ENCODE measurements around the gene CAPRIN2.
A peak's percentile ranks its signal among the peaks of the same experiment; 100 is the strongest.

CAPRIN2 gene

DNA sequence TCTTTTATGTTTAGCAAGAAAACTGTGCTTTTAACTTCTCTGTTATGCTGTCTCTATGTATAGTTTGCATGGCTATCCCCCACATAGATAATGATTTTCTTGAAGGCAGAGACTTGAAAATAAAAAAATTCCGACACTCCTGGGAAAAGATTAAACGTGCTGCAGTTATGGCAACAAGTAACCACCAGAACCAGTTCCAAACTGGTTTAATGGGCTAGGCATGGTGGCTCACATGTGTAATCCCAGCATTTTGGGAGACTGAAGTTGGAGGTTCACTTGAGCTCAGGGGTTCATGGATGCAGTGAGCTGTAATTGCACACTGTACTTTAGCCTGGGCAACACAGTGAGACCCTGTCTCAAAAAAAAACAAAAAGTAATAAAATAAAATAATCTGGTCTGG, 15.1 kb upstream of the CAPRIN2 start:
- no peak for DNase-seq (ENCODE audit: insufficient read length, low spot score)
- no peak for FAIRE-seq
- no peak for TF ChIP-seq SPI1 (IDR thresholded peaks at IDR 0.05; ENCODE audit: low read depth, low read length)
- no peak for TF ChIP-seq TAF1 (IDR thresholded peaks at IDR 0.05; ENCODE audit: low read depth, low read length)
- no peak for TF ChIP-seq POLR2A (IDR thresholded peaks at IDR 0.05; ENCODE audit: low read depth, low read length)
- TF ChIP-seq POU2F2 (IDR thresholded peaks at IDR 0.05; ENCODE audit: low read depth, low read length): no peak
- no peak for TF ChIP-seq POLR2AphosphoS5 (IDR thresholded peaks at IDR 0.05; ENCODE audit: low read depth, low read length)
- TF ChIP-seq PAX5 (IDR thresholded peaks at IDR 0.05; ENCODE audit: insufficient read depth, low read length, severe bottlenecking): no peak

DNA sequence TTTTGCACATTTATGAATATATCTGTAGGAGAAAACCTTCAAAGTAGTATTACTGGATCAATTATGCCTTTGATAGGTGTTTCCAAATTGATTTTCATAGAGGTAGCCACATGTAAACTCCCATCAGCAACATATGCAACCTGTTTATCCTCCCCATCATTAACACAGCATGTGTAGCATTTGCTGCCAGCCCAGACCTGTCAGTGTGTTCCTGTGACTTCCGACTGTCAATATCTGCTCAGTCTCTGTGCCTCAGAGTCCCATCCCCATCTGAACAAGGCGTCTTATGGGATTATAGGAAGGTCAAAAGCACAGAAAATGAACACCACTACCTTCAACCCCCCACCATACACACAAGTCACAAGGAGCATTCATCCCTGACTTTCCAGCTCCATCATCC, 9.5 kb upstream of the CAPRIN2 start:
- DNase-seq (ENCODE audit: insufficient read length, low spot score): no peak
- FAIRE-seq: no peak
- TF ChIP-seq TAF1 (IDR thresholded peaks at IDR 0.05; ENCODE audit: low read depth, low read length): no peak
- no peak for TF ChIP-seq SPI1 (IDR thresholded peaks at IDR 0.05; ENCODE audit: low read depth, low read length)
- no peak for TF ChIP-seq POLR2AphosphoS5 (IDR thresholded peaks at IDR 0.05; ENCODE audit: low read depth, low read length)
- TF ChIP-seq POLR2A (IDR thresholded peaks at IDR 0.05; ENCODE audit: low read depth, low read length): no peak
- TF ChIP-seq POU2F2 (IDR thresholded peaks at IDR 0.05; ENCODE audit: low read depth, low read length): no peak
- TF ChIP-seq PAX5 (IDR thresholded peaks at IDR 0.05; ENCODE audit: insufficient read depth, low read length, severe bottlenecking): no peak

- FAIRE-seq: no peak
- TF ChIP-seq TAF1 (IDR thresholded peaks at IDR 0.05; ENCODE audit: low read depth, low read length) (no peak), SPI1 (IDR thresholded peaks at IDR 0.05; ENCODE audit: low read depth, low read length) (no peak), POLR2AphosphoS5 (IDR thresholded peaks at IDR 0.05; ENCODE audit: low read depth, low read length) (no peak), PAX5 (IDR thresholded peaks at IDR 0.05; ENCODE audit: insufficient read depth, low read length, severe bottlenecking) (no peak), POLR2A (IDR thresholded peaks at IDR 0.05; ENCODE audit: low read depth, low read length) (no peak), POU2F2 (IDR thresholded peaks at IDR 0.05; ENCODE audit: low read depth, low read length) (no peak)
- DNase-seq (ENCODE audit: insufficient read length, low spot score): no peak
Measured at GRCh38 chr12:30763053-30763452, 8.3 kb upstream of the CAPRIN2 start.

- no peak for DNase-seq (ENCODE audit: insufficient read length, low spot score)
- no peak for FAIRE-seq
- TF ChIP-seq PAX5 (IDR thresholded peaks at IDR 0.05; ENCODE audit: insufficient read depth, low read length, severe bottlenecking): no peak
- no peak for TF ChIP-seq POLR2AphosphoS5 (IDR thresholded peaks at IDR 0.05; ENCODE audit: low read depth, low read length)
- no peak for TF ChIP-seq POU2F2 (IDR thresholded peaks at IDR 0.05; ENCODE audit: low read depth, low read length)
- TF ChIP-seq POLR2A (IDR thresholded peaks at IDR 0.05; ENCODE audit: low read depth, low read length): no peak
- TF ChIP-seq SPI1 (IDR thresholded peaks at IDR 0.05; ENCODE audit: low read depth, low read length): no peak
- TF ChIP-seq TAF1 (IDR thresholded peaks at IDR 0.05; ENCODE audit: low read depth, low read length): no peak
Measured at GRCh38 chr12:30761730-30762129, 7.0 kb upstream of the CAPRIN2 start.

DNA sequence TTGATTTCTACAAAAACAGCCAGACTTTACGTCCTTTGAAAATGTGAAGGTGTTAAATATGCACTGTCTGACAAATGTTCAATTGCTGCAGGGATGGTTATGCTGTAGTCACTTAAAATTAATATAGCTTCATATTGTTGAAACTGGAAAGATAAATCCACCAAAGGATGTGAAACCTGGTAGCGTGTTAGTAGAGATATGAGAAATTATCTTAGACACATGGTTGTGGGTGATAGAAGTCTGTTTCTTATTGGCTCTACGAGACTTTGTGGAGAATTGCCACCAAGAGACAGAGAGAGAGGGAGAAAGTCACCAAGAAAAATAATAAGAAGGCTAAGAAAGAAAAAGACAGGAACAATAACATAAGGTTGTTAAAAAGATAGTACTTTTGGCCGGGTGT, 2.6 kb upstream of the CAPRIN2 start:
- TF ChIP-seq POU2F2 (IDR thresholded peaks at IDR 0.05; ENCODE audit: low read depth, low read length): no peak
- TF ChIP-seq TAF1 (IDR thresholded peaks at IDR 0.05; ENCODE audit: low read depth, low read length): no peak
- FAIRE-seq: no peak

DNA sequence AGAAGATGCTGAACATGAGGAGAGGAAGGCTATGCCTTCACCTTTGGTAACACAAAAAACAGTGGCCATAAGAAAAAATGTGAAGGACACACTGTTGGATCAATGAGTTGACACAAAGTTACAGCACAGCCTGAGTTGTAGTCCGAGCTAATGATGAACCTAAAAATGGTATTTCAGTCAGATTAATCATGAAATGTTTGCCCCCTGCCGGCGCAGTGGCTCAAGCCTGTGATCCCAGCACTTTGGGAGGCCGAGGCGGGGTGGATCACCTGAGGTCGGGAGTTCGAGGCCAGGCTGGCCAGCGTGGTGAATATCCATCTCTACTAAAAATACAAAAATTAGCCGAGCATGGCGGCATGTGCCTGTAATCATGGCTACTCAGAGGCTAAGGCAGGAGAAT, 1.3 kb upstream of the CAPRIN2 start:
- TF ChIP-seq POU2F2 (IDR thresholded peaks at IDR 0.05; ENCODE audit: low read depth, low read length) (no peak), PAX5 (IDR thresholded peaks at IDR 0.05; ENCODE audit: insufficient read depth, low read length, severe bottlenecking) (no peak), POLR2A (IDR thresholded peaks at IDR 0.05; ENCODE audit: low read depth, low read length) (no peak), TAF1 (IDR thresholded peaks at IDR 0.05; ENCODE audit: low read depth, low read length) (no peak), POLR2AphosphoS5 (IDR thresholded peaks at IDR 0.05; ENCODE audit: low read depth, low read length) (no peak), SPI1 (IDR thresholded peaks at IDR 0.05; ENCODE audit: low read depth, low read length) (no peak)
- FAIRE-seq: no peak

More for the DNA sequence above, 2.6 kb upstream of the CAPRIN2 start:
- DNase-seq (ENCODE audit: insufficient read length, low spot score): no peak

DNA sequence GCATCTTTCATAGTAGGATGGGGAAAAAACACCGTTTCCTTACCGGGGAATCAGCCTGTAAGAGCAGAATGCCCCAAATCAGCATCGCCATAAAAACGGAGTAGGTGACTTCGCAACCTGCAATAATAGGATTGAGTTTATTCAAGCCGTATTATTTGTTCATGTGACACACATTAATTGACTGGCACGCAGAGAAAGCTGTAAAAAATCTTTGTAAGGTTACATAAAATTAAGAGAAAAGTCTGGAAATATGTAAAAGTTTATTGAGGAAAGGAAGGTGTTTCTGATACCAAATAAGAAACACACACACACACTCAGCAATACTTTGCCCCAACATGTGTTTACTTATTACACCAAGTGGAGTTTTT, 628 bp upstream of the CAPRIN2 start:
- FAIRE-seq (no peak), DNase-seq (ENCODE audit: insufficient read length, low spot score) (no peak)
- no peak for TF ChIP-seq POLR2A (IDR thresholded peaks at IDR 0.05; ENCODE audit: low read depth, low read length)
- TF ChIP-seq POU2F2 (IDR thresholded peaks at IDR 0.05; ENCODE audit: low read depth, low read length): no peak
- TF ChIP-seq PAX5 (IDR thresholded peaks at IDR 0.05; ENCODE audit: insufficient read depth, low read length, severe bottlenecking): no peak
- no peak for TF ChIP-seq SPI1 (IDR thresholded peaks at IDR 0.05; ENCODE audit: low read depth, low read length)
- no peak for TF ChIP-seq TAF1 (IDR thresholded peaks at IDR 0.05; ENCODE audit: low read depth, low read length)
- no peak for TF ChIP-seq POLR2AphosphoS5 (IDR thresholded peaks at IDR 0.05; ENCODE audit: low read depth, low read length)

More for the DNA sequence above, 1.3 kb upstream of the CAPRIN2 start:
- no peak for DNase-seq (ENCODE audit: insufficient read length, low spot score)

GRCh38 chr12:30754383-30754749, 385 bp downstream of the CAPRIN2 start:
- TF ChIP-seq POLR2AphosphoS5 (IDR thresholded peaks at IDR 0.05; ENCODE audit: low read depth, low read length): no peak
- no peak for DNase-seq (ENCODE audit: insufficient read length, low spot score)
- FAIRE-seq: no peak

GRCh38 chr12:30753751-30754382, 884 bp downstream of the CAPRIN2 start:
- TF ChIP-seq POU2F2 (IDR thresholded peaks at IDR 0.05; ENCODE audit: low read depth, low read length) (no peak), PAX5 (IDR thresholded peaks at IDR 0.05; ENCODE audit: insufficient read depth, low read length, severe bottlenecking) (no peak), TAF1 (IDR thresholded peaks at IDR 0.05; ENCODE audit: low read depth, low read length) (no peak), POLR2A (IDR thresholded peaks at IDR 0.05; ENCODE audit: low read depth, low read length) (no peak), SPI1 (IDR thresholded peaks at IDR 0.05; ENCODE audit: low read depth, low read length) (no peak), POLR2AphosphoS5 (IDR thresholded peaks at IDR 0.05; ENCODE audit: low read depth, low read length) (no peak)
- FAIRE-seq (peak; percentile 66), DNase-seq (ENCODE audit: insufficient read length, low spot score) (no peak)

DNA sequence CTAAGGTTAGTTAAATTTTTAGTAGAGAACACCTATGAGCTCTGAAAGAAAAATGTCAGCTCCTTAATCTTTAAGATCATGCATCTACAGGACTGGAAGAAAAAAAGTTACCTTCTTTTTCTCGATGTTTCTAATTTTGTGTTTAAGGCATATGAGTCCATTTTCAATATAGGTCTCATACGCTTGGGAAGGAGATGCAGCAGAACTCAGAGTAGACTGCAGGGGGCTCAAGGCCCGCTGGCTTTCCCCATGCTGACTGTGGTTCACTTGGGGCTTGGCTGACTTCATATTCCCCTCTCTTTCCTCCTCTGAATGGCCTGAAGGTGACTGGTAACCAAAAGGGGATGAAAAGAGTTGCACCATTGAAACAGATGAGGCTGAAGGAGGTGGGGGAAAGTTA, 1.5 kb downstream of the CAPRIN2 start:
- no peak for DNase-seq (ENCODE audit: insufficient read length, low spot score)
- FAIRE-seq: peak; percentile 80
- no peak for TF ChIP-seq POLR2AphosphoS5 (IDR thresholded peaks at IDR 0.05; ENCODE audit: low read depth, low read length)
- TF ChIP-seq SPI1 (IDR thresholded peaks at IDR 0.05; ENCODE audit: low read depth, low read length): no peak
- TF ChIP-seq POU2F2 (IDR thresholded peaks at IDR 0.05; ENCODE audit: low read depth, low read length): no peak
- TF ChIP-seq POLR2A (IDR thresholded peaks at IDR 0.05; ENCODE audit: low read depth, low read length): no peak
- no peak for TF ChIP-seq TAF1 (IDR thresholded peaks at IDR 0.05; ENCODE audit: low read depth, low read length)
- TF ChIP-seq PAX5 (IDR thresholded peaks at IDR 0.05; ENCODE audit: insufficient read depth, low read length, severe bottlenecking): no peak

All from GM12891 (cell line).